ENCODE data around the gene PACSIN2. TPM values are rescaled to one million over a fixed set of nuclear protein-coding genes. Genes with fewer than 3 reads are reported as not detected.
A peak's percentile ranks its signal among the peaks of the same experiment; 100 is the strongest.

The PACSIN2 gene
- total RNA-seq, 6 experiments from 2014 or later, result 69.8 to 97.3 (median 76.2) TPM

- H3K36me3 Mint-ChIP-seq (ENCODE audit: low read depth), result peaks cover 21% of the 10 kb centered on the region
Observed at GRCh38 chr22:42825796-42826195, 189.2 kb downstream of the PACSIN2 start.

GRCh38 chr22:42821386-42821785, 193.6 kb downstream of the PACSIN2 start:
- Mint-ChIP-seq H3K36me3 (ENCODE audit: low read depth) (peaks cover 33% of the 10 kb centered on the region), H3K27me3 (ENCODE audit: insufficient read depth) (peaks cover 2% of the 10 kb centered on the region; the same call in 1 of the 2 replicates), H3K4me1 (ENCODE audit: low read depth) (peaks cover 43% of the 10 kb centered on the region), H3K4me3 (no peak overlapping the region), H3K9me3 (no peaks in the 10 kb centered on the region; the same call in 1 of the 2 replicates), H3K27ac (no peak overlapping the region; the same call in 1 of the 2 replicates)
- TF ChIP-seq, protein P1, sequence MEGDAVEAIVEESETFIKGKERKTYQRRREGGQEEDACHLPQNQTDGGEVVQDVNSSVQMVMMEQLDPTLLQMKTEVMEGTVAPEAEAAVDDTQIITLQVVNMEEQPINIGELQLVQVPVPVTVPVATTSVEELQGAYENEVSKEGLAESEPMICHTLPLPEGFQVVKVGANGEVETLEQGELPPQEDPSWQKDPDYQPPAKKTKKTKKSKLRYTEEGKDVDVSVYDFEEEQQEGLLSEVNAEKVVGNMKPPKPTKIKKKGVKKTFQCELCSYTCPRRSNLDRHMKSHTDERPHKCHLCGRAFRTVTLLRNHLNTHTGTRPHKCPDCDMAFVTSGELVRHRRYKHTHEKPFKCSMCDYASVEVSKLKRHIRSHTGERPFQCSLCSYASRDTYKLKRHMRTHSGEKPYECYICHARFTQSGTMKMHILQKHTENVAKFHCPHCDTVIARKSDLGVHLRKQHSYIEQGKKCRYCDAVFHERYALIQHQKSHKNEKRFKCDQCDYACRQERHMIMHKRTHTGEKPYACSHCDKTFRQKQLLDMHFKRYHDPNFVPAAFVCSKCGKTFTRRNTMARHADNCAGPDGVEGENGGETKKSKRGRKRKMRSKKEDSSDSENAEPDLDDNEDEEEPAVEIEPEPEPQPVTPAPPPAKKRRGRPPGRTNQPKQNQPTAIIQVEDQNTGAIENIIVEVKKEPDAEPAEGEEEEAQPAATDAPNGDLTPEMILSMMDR (IDR thresholded peaks at IDR 0.05), result no peak
- DNase-seq, result no peak

More at GRCh38 chr22:42825796-42826195, 189.2 kb downstream of the PACSIN2 start:
- DNase-seq, result no peak
- H3K27me3 Mint-ChIP-seq (ENCODE audit: insufficient read depth), result peaks cover 2% of the 10 kb centered on the region; the same call in 1 of the 2 replicates
- no peak overlapping the region for H3K4me3 Mint-ChIP-seq
- H3K9me3 Mint-ChIP-seq, result no peaks in the 10 kb centered on the region; the same call in 1 of the 2 replicates
- no peak overlapping the region for H3K27ac Mint-ChIP-seq
- H3K4me1 Mint-ChIP-seq (ENCODE audit: low read depth), result peaks cover 10% of the 10 kb centered on the region
- TF ChIP-seq, protein P1 (IDR thresholded peaks at IDR 0.05), result no peak

DNA sequence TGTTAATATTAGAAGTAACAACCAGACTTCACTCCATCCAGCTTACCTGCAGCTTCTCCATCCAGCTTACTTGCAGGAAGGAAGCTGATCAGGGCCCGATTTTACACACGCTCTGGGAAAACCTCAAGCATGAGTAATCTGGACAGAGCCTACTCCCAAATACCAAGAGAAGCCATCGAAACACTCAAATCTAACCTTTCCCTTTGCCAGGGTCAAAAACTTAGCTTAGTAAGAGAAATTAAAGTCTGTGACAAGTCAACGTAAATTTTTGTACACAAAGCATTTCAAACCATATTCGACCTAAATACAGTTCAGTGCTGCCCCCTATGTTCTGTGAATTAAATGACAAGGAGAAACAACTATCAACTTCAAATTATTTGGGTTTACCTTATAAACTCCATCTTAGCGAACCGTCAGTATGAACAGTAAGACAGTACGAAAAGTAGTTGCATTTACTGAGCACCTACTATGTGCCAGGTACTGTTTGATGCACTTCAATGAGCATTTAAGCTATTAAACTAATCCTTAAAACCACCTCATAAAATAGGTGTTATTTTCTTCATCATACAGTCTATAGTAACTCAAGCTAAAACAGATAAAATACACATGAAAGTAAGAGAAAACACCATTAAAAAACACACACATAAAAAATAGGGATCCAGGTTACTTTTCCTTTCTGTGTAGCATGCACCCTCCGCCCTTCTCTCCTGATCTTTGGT, 194.7 kb downstream of the PACSIN2 start:
- peak; percentile 92 for DNase-seq
- H3K4me1 Mint-ChIP-seq (ENCODE audit: low read depth), result peaks cover 43% of the 10 kb centered on the region
- TF ChIP-seq, protein P1 (IDR thresholded peaks at IDR 0.05), result peak; percentile 89
- H3K27me3 Mint-ChIP-seq (ENCODE audit: insufficient read depth), result peaks cover 2% of the 10 kb centered on the region; the same call in 1 of the 2 replicates
- peaks cover 34% of the 10 kb centered on the region for H3K36me3 Mint-ChIP-seq (ENCODE audit: low read depth)
- no peaks in the 10 kb centered on the region; the same call in 1 of the 2 replicates for H3K9me3 Mint-ChIP-seq
- peak overlapping the region; percentile 58 for H3K4me3 Mint-ChIP-seq
- H3K27ac Mint-ChIP-seq, result peak overlapping the region; percentile 79

Other genes with a start within 250 kb of the PACSIN2 start
- gene ARFGAP3, start 157.9 kb downstream of the PACSIN2 start, total RNA-seq (2021; fragmentation: NEBNext Ultra II Directional; extraction: Animal tissue kit (Norgen Biotek cat#: 25700)), result 10 to 100 TPM; 62.6 to 77.7 (median 66.8) TPM
- gene TTLL1, start 74.2 kb upstream of the PACSIN2 start, total RNA-seq (2021; fragmentation: NEBNext Ultra II Directional; extraction: Animal tissue kit (Norgen Biotek cat#: 25700)), result 1 to 10 TPM; 5.7 to 7.7 (median 6.5) TPM
- gene BIK, start 95.6 kb upstream of the PACSIN2 start, total RNA-seq (2021; fragmentation: NEBNext Ultra II Directional; extraction: Animal tissue kit (Norgen Biotek cat#: 25700)), result under 1 TPM in 1 of 6 experiments, not detected in 5; 0.20 TPM
- 10 to 100 TPM; 15.1 to 16.6 (median 15.6) TPM for gene MCAT, start 128.2 kb upstream of the PACSIN2 start, total RNA-seq (2021; fragmentation: NEBNext Ultra II Directional; extraction: Animal tissue kit (Norgen Biotek cat#: 25700))
- gene TSPO, start 136.4 kb upstream of the PACSIN2 start, total RNA-seq (2021; fragmentation: NEBNext Ultra II Directional; extraction: Animal tissue kit (Norgen Biotek cat#: 25700)), result 100 to 1,000 TPM; 325 to 442 (median 361) TPM
- 10 to 100 TPM; 33.9 to 42.4 (median 38.7) TPM for gene TTLL12, start 172.0 kb upstream of the PACSIN2 start, total RNA-seq (2021; fragmentation: NEBNext Ultra II Directional; extraction: Animal tissue kit (Norgen Biotek cat#: 25700))